Lower leg skin (tissue), 3 donors: ENCODE results near the gene FGFR2.

Experiments
- POLR2A ChIP-seq, 2 donors: fragments of 450-650 bp; IDR thresholded peaks; one replicate each; pipeline ENCODE4 v1.6.1; 2016 to 2017; ENCODE audit warnings: antibody characterized with exemption in 2 of 2, mild to moderate bottlenecking in 1 of 2, moderate library complexity in 1 of 2
- TF ChIP-seq, protein P1 (sequence below), 3 donors: fragments of 450-650 bp; IDR thresholded peaks; one replicate each; pipeline ENCODE4 v1.5.1; 2016; ENCODE audit warnings: antibody characterized with exemption in 3 of 3, mild to moderate bottlenecking in 3 of 3, moderate library complexity in 2 of 3

- TF ChIP-seq, protein P1, sequence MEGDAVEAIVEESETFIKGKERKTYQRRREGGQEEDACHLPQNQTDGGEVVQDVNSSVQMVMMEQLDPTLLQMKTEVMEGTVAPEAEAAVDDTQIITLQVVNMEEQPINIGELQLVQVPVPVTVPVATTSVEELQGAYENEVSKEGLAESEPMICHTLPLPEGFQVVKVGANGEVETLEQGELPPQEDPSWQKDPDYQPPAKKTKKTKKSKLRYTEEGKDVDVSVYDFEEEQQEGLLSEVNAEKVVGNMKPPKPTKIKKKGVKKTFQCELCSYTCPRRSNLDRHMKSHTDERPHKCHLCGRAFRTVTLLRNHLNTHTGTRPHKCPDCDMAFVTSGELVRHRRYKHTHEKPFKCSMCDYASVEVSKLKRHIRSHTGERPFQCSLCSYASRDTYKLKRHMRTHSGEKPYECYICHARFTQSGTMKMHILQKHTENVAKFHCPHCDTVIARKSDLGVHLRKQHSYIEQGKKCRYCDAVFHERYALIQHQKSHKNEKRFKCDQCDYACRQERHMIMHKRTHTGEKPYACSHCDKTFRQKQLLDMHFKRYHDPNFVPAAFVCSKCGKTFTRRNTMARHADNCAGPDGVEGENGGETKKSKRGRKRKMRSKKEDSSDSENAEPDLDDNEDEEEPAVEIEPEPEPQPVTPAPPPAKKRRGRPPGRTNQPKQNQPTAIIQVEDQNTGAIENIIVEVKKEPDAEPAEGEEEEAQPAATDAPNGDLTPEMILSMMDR (IDR thresholded peaks at IDR 0.05): no peak
- TF ChIP-seq POLR2A (IDR thresholded peaks at IDR 0.05): no peak
Measured at GRCh38 chr10:121438333-121438732, 159.9 kb downstream of the FGFR2 start.
